ENCODE measurements around the gene TNFRSF4.

DNA sequence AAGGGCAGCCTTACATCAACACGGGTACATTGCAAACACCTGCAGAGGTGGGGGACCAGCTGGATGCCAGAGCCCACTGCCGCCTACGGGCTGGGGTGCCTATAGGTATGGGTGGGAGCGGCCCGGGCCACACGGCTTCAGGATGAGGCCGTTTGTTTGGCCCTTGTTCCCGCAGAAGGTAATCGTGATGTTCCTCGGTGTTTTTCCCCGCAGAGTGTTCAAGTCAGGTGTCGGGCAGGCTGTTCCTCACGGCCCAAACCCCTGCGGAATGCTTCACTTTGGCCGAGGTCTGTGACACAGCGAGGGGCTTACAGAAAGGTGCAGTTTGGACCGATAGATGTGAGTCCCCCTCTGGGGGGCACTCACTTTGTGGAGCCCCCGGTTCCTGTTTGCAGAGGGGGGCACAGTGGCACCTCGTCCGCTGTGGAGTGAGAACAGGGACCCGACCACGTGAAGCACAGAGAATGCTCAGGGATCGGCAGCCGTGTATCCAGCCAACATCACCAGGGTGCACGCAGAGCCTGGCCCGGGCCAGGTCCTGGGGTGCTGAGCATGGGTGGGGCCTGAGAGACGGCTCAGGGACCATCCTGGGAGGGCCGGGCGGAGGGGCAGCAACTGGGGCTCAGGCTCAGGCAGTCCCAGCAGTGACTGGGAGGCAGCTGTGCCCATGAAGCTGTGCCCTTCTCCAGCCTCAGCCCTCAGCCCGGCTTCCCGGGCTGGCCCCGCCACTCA lies 40.7 kb downstream of the TNFRSF4 start:
- TF ChIP-seq, protein P1, sequence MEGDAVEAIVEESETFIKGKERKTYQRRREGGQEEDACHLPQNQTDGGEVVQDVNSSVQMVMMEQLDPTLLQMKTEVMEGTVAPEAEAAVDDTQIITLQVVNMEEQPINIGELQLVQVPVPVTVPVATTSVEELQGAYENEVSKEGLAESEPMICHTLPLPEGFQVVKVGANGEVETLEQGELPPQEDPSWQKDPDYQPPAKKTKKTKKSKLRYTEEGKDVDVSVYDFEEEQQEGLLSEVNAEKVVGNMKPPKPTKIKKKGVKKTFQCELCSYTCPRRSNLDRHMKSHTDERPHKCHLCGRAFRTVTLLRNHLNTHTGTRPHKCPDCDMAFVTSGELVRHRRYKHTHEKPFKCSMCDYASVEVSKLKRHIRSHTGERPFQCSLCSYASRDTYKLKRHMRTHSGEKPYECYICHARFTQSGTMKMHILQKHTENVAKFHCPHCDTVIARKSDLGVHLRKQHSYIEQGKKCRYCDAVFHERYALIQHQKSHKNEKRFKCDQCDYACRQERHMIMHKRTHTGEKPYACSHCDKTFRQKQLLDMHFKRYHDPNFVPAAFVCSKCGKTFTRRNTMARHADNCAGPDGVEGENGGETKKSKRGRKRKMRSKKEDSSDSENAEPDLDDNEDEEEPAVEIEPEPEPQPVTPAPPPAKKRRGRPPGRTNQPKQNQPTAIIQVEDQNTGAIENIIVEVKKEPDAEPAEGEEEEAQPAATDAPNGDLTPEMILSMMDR (IDR thresholded peaks at IDR 0.05) = no peak
- TF ChIP-seq, protein P2, sequence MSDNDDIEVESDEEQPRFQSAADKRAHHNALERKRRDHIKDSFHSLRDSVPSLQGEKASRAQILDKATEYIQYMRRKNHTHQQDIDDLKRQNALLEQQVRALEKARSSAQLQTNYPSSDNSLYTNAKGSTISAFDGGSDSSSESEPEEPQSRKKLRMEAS (IDR thresholded peaks at IDR 0.05) = no peak
- TF ChIP-seq POLR2A (IDR thresholded peaks at IDR 0.05; ENCODE audit: low read length) (no peak), JUNB (IDR thresholded peaks at IDR 0.05) (no peak), MYC (IDR thresholded peaks at IDR 0.05; ENCODE audit: borderline replicate concordance, low read length) (no peak), PHF8 (IDR thresholded peaks at IDR 0.05; ENCODE audit: borderline replicate concordance, low read depth) (no peak), FOSB (CRISPR knock-in tag; IDR thresholded peaks at IDR 0.05) (no peak), RARB (CRISPR knock-in tag; IDR thresholded peaks at IDR 0.05) (no peak), CEBPB (IDR thresholded peaks at IDR 0.05) (no peak)

All from A549 (cell line).